Subcutaneous abdominal adipose tissue (tissue), 5 donors: ENCODE data around the gene NLN.
"Not testable (repeated sequence)": the region's sequence is repeated elsewhere in the genome, so short reads cannot be mapped to it uniquely, and the experiment has no call there.

Source experiments
- H3K27ac ChIP-seq: one replicate; pipeline ENCODE4 v1.7.0; 2013; ENCODE audit warnings: low read depth, mild to moderate bottlenecking, inconsistent platforms, low read length, moderate library complexity
- H3K27me3 ChIP-seq, 5 donors: one replicate each; pipeline ENCODE4 v1.7.0; 2013; ENCODE audit warnings: low read length in 5 of 5, inconsistent platforms in 1 of 5; ENCODE audit not compliant: control insufficient read depth in 5 of 5, insufficient read depth in 4 of 5
- H3K36me3 ChIP-seq, 5 donors: one replicate each; pipeline ENCODE4 v1.7.0; 2013; ENCODE audit warnings: low read length in 5 of 5; ENCODE audit not compliant: control insufficient read depth in 5 of 5, insufficient read depth in 5 of 5
- H3K4me1 ChIP-seq, 5 donors: one replicate each; pipeline ENCODE4 v1.7.0; 2013; ENCODE audit warnings: low read length in 5 of 5, mild to moderate bottlenecking in 3 of 5, moderate library complexity in 1 of 5; ENCODE audit not compliant: control insufficient read depth in 5 of 5, insufficient read depth in 5 of 5
- H3K4me3 ChIP-seq, 5 donors: one replicate each; pipeline ENCODE4 v1.7.0; 2013; ENCODE audit warnings: low read length in 5 of 5, low read depth in 1 of 5
- H3K9ac ChIP-seq, 5 donors: one replicate each; pipeline ENCODE4 v1.7.0; 2013; ENCODE audit warnings: low read length in 5 of 5, mild to moderate bottlenecking in 4 of 5, moderate library complexity in 3 of 5
- H3K9me3 ChIP-seq, 5 donors: one replicate each; pipeline ENCODE4 v1.7.0; 2013; ENCODE audit warnings: low read length in 5 of 5; ENCODE audit not compliant: control insufficient read depth in 5 of 5
- donor health status: healthy.
- donor health status: healthy.
- donor health status: healthy.
- donor health status: healthy.
- donor health status: healthy.

The NLN gene

GRCh38 chr5:65856520-65856919, 134.5 kb downstream of the NLN start:
- no peak overlapping the region for H3K27ac ChIP-seq
- H3K36me3 ChIP-seq = no peaks in the 10 kb centered on the region
- H3K4me3 ChIP-seq = no peak overlapping the region
- no peak overlapping the region for H3K9ac ChIP-seq
- H3K4me1 ChIP-seq = no peaks in the 10 kb centered on the region
- no peaks in the 10 kb centered on the region for H3K27me3 ChIP-seq
- H3K9me3 ChIP-seq = no peaks in the 10 kb centered on the region

GRCh38 chr5:65858316-65858715, 136.3 kb downstream of the NLN start:
- Histone ChIP-seq H3K9ac (no peak overlapping the region), H3K4me1 (no peaks in the 10 kb centered on the region), H3K36me3 (no peaks in the 10 kb centered on the region), H3K27ac (no peak overlapping the region), H3K9me3 (no peaks in the 10 kb centered on the region), H3K4me3 (no peak overlapping the region), H3K27me3 (no peaks in the 10 kb centered on the region)

- no peaks in the 10 kb centered on the region for H3K27me3 ChIP-seq
- no peaks in the 10 kb centered on the region for H3K9me3 ChIP-seq
- H3K36me3 ChIP-seq = no peaks in the 10 kb centered on the region
- no peak overlapping the region for H3K27ac ChIP-seq
- no peak overlapping the region for H3K4me3 ChIP-seq
- H3K4me1 ChIP-seq = no peaks in the 10 kb centered on the region
- no peak overlapping the region for H3K9ac ChIP-seq
These were observed 139.8 kb downstream of the NLN start for GRCh38 chr5:65861830-65862241.

GRCh38 chr5:65862384-65862783, 140.4 kb downstream of the NLN start:
- Histone ChIP-seq H3K27me3 (no peaks in the 10 kb centered on the region), H3K9me3 (no peaks in the 10 kb centered on the region), H3K36me3 (no peaks in the 10 kb centered on the region), H3K9ac (no peak overlapping the region), H3K4me3 (no peak overlapping the region), H3K27ac (no peak overlapping the region), H3K4me1 (no peaks in the 10 kb centered on the region)

- H3K27me3 ChIP-seq = no peaks in the 10 kb centered on the region
- H3K36me3 ChIP-seq = no peaks in the 10 kb centered on the region
- no peak overlapping the region for H3K4me3 ChIP-seq
- no peak overlapping the region for H3K27ac ChIP-seq
- H3K9me3 ChIP-seq = no peaks in the 10 kb centered on the region
- H3K9ac ChIP-seq = no peak overlapping the region
- H3K4me1 ChIP-seq = no peaks in the 10 kb centered on the region
These were observed 141.7 kb downstream of the NLN start for GRCh38 chr5:65863747-65864146.

- H3K36me3 ChIP-seq = no peaks in the 10 kb centered on the region
- H3K4me3 ChIP-seq = peak overlapping the region in 2 of 5 donors; percentile 3 to 20
- peak overlapping the region in 1 of 5 donors; percentile 30 for H3K9ac ChIP-seq
- no peaks in the 10 kb centered on the region for H3K9me3 ChIP-seq
- no peaks in the 10 kb centered on the region for H3K4me1 ChIP-seq
- H3K27me3 ChIP-seq = no peaks in the 10 kb centered on the region
- peak overlapping the region; percentile 26 for H3K27ac ChIP-seq
These were observed 145.0 kb downstream of the NLN start for GRCh38 chr5:65866837-65867521.

- H3K27ac ChIP-seq = peak overlapping the region; percentile 26
These were observed 145.7 kb downstream of the NLN start for GRCh38 chr5:65867542-65868195.

GRCh38 chr5:65868509-65868908, 146.5 kb downstream of the NLN start:
- Histone ChIP-seq H3K9ac (no peak overlapping the region), H3K9me3 (no peaks in the 10 kb centered on the region), H3K27ac (no peak overlapping the region), H3K27me3 (no peaks in the 10 kb centered on the region), H3K4me1 (no peaks in the 10 kb centered on the region), H3K36me3 (no peaks in the 10 kb centered on the region), H3K4me3 (no peak overlapping the region)

More at GRCh38 chr5:65867542-65868195, 145.7 kb downstream of the NLN start:
- Histone ChIP-seq H3K27me3 (no peaks in the 10 kb centered on the region), H3K4me3 (peak overlapping the region in 3 of 5 donors; percentile 3 to 20 (median 16)), H3K9ac (no peak overlapping the region), H3K36me3 (no peaks in the 10 kb centered on the region), H3K9me3 (no peaks in the 10 kb centered on the region), H3K4me1 (no peaks in the 10 kb centered on the region)

- H3K36me3 ChIP-seq = no peaks in the 10 kb centered on the region
- no peak overlapping the region for H3K27ac ChIP-seq
- H3K4me3 ChIP-seq = no peak overlapping the region
- H3K9ac ChIP-seq = no peak overlapping the region
- no peaks in the 10 kb centered on the region for H3K9me3 ChIP-seq
- H3K4me1 ChIP-seq = no peaks in the 10 kb centered on the region
- no peaks in the 10 kb centered on the region for H3K27me3 ChIP-seq
These were observed 149.2 kb downstream of the NLN start for GRCh38 chr5:65871182-65871581.

- H3K27me3 ChIP-seq, H3K36me3 ChIP-seq, H3K9ac ChIP-seq, H3K4me1 ChIP-seq, H3K4me3 ChIP-seq, H3K27ac ChIP-seq, H3K9me3 ChIP-seq: not testable (repeated sequence)
These were observed 149.8 kb downstream of the NLN start for GRCh38 chr5:65871776-65872175.
